B cell (primary cell): Measurements from ENCODE around the gene SKP2. TPM values are rescaled to one million over a fixed set of nuclear protein-coding genes. Genes with fewer than 3 reads are reported as not detected.

Experiments
- ATAC-seq: fragments of 200-7000 bp; cut with Tn5 transposase; one replicate; pipeline ENCODE4 v1.10.0; 2021; ENCODE audit warnings: low read depth, mild to moderate bottlenecking, moderate number of reproducible peaks, moderate library complexity
- CTCF ChIA-PET: fragments of 350-600 bp; sonication (Branson Sonifier 250); formaldehyde crosslinking; loops from one replicate; lab custom pipeline; 2021; ENCODE audit warnings: antibody characterized with exemption, inconsistent platforms; lab: Charles Lee
- POLR2A ChIA-PET: fragments of 350-600 bp; sonication (Branson Sonifier 250); formaldehyde crosslinking; loops from one replicate; lab custom pipeline; 2021; ENCODE audit warnings: antibody characterized with exemption; lab: Charles Lee
- DNase-seq: peaks from one replicate; pipeline ENCODE4 v3.0.0; 2013
- H2AFZ ChIP-seq: 2 replicates; pipeline ENCODE4 v1.6.1; 2012; ENCODE audit warnings: mild to moderate bottlenecking, low read depth, low read length; ENCODE audit not compliant: insufficient read depth, poor library complexity, severe bottlenecking
- H3K27ac ChIP-seq, 2 donors: 1 replicate in 1 of 2; 2 replicates in 1 of 2; pipeline ENCODE4 v1.5.1; 2012 to 2013; ENCODE audit warnings: low read length in 2 of 2, mild to moderate bottlenecking in 2 of 2, moderate library complexity in 1 of 2
- H3K27me3 ChIP-seq, 4 experiments: fragments of 200-600 bp in 1 of 4; sonication (generic) in 1 of 4; replicated peaks in 1 of 4; 1 replicate in 2 of 4; 2 replicates in 2 of 4; pipeline versions ENCODE4 v1.6.1 to v1.7.0; 2013 to 2016; ENCODE audit warnings: low read length in 3 of 4, mild to moderate bottlenecking in 2 of 4, mixed read lengths in 1 of 4, moderate library complexity in 1 of 4; ENCODE audit not compliant: insufficient read depth in 4 of 4, control insufficient read depth in 3 of 4; ENCODE audit errors: control extremely low read depth in 1 of 4
- H3K36me3 ChIP-seq, 2 experiments: replicated peaks in 1 of 2; 1 replicate in 1 of 2; 2 replicates in 1 of 2; pipeline versions ENCODE4 v1.6.1 to v1.7.1; 2013; ENCODE audit warnings: low read length in 1 of 2; ENCODE audit not compliant: insufficient read depth in 2 of 2, control insufficient read depth in 1 of 2; ENCODE audit errors: control extremely low read depth in 1 of 2, extremely low read depth in 1 of 2
- H3K4me1 ChIP-seq, 2 donors: fragments of 200-600 bp in 1 of 2; sonication (generic) in 1 of 2; 1 replicate in 1 of 2; 2 replicates in 1 of 2; pipeline versions ENCODE4 v1.5.1 to v1.6.1; 2013 to 2017; ENCODE audit warnings: low read length in 2 of 2; ENCODE audit not compliant: control insufficient read depth in 2 of 2, insufficient read depth in 2 of 2
- H3K4me2 ChIP-seq: replicated peaks from 2 replicates; pipeline ENCODE3; 2012; ENCODE audit warnings: mild to moderate bottlenecking, low read depth, low read length; ENCODE audit not compliant: poor library complexity, severe bottlenecking
- H3K4me3 ChIP-seq, 5 experiments: fragments of 200-600 bp in 1 of 5; sonication (generic) in 1 of 5; 1 replicate in 3 of 5; 2 replicates in 2 of 5; pipeline versions ENCODE4 v1.5.1 to v1.7.0; 2011 to 2016; ENCODE audit warnings: low read length in 4 of 5, mild to moderate bottlenecking in 4 of 5, low read depth in 2 of 5, control low read depth in 1 of 5, moderate library complexity in 1 of 5; ENCODE audit not compliant: insufficient read depth in 1 of 5; ENCODE audit errors: control extremely low read depth in 1 of 5, extremely low read depth in 1 of 5
- H3K79me2 ChIP-seq: fragments of 200-600 bp; sonication (generic); one replicate; pipeline ENCODE4 v1.6.0; 2016; ENCODE audit warnings: low read length; ENCODE audit not compliant: control insufficient read depth, insufficient read depth
- H3K9ac ChIP-seq: fragments of 200-600 bp; sonication (generic); 2 replicates; pipeline ENCODE4 v1.6.1; 2017; ENCODE audit warnings: mild to moderate bottlenecking, low read length, moderate library complexity
- H3K9me3 ChIP-seq, 3 donors: one replicate each; pipeline versions ENCODE4 v1.6.1 to v1.7.1; 2013; ENCODE audit warnings: low read length in 2 of 3; ENCODE audit not compliant: control insufficient read depth in 2 of 3, insufficient read depth in 1 of 3; ENCODE audit errors: control extremely low read depth in 1 of 3
- H4K20me1 ChIP-seq: 2 replicates; pipeline ENCODE4 v1.6.0; 2012; ENCODE audit warnings: mild to moderate bottlenecking, low read length; ENCODE audit not compliant: insufficient read depth, control insufficient read depth, poor library complexity, severe bottlenecking
- H3K27ac Mint-ChIP-seq: one replicate; pipeline ENCODE4 v1.8.0; 2021; ENCODE audit warnings: mixed read lengths
- H3K27me3 Mint-ChIP-seq: one replicate; pipeline ENCODE4 v1.8.0; 2021; ENCODE audit warnings: mixed read lengths
- H3K4me1 Mint-ChIP-seq: one replicate; pipeline ENCODE4 v1.8.0; 2021; ENCODE audit warnings: mixed read lengths
- H3K4me3 Mint-ChIP-seq: one replicate; pipeline ENCODE4 v1.8.0; 2021; ENCODE audit warnings: mixed read lengths
- H3K9me3 Mint-ChIP-seq: one replicate; pipeline ENCODE4 v1.8.0; 2022; ENCODE audit warnings: mixed read lengths; ENCODE audit not compliant: insufficient read depth
- CTCF ChIP-seq: fragments of 200-600 bp; IDR thresholded peaks from one replicate; pipeline ENCODE4 v1.8.0; 2022; ENCODE audit warnings: antibody characterized with exemption, mild to moderate bottlenecking
- EZH2 ChIP-seq: IDR thresholded peaks from 2 replicates; pipeline ENCODE4 v1.6.1; 2012; ENCODE audit warnings: borderline replicate concordance, low read depth, mild to moderate bottlenecking, moderate library complexity, low read length; ENCODE audit not compliant: insufficient read depth, poor library complexity, severe bottlenecking
- WGBS: methylation state at CpG from one replicate; pipeline ENCODE4 v1.1.5; 2013; ENCODE audit warnings: missing lambda C conversion rate; ENCODE audit not compliant: insufficient coverage; 5-methylcytosine and 5-hydroxymethylcytosine counted together
- intact Hi-C: fragments of 100-400 bp; cut with micrococcal nuclease; formaldehyde crosslinking; loops from one replicate; pipeline ENCODE4 v1.10.0; 2022
- polyA plus RNA-seq: library from polyadenylated mRNA; depleted of rRNA; stranded (reverse); fragments of >200 nt; gene quantifications from 2 replicates; pipeline ENCODE4 v1.2.3, GENCODE V29; 2012
- total RNA-seq, 2 donors: library from RNA; stranded (reverse); fragments of 120-200 nt in 1 of 2; gene quantifications; 1 replicate in 1 of 2; 2 replicates in 1 of 2; pipeline versions ENCODE4 v1.2.3 to v1.2.4, GENCODE V29; 2013 to 2022

The SKP2 gene
- total and polyA plus RNA-seq, 2 donors (not counting 1 experiment from before 2014, with no cell fraction given) = 26.7 to 27.1 TPM

- ChIA-PET POLR2A (no interaction called here), CTCF (no interaction called here)
- no peak overlapping the region for H2AFZ ChIP-seq
- no peaks in the 10 kb centered on the region for H3K79me2 ChIP-seq
- no peak overlapping the region for H3K9ac ChIP-seq
- no peak overlapping the region for H3K4me2 ChIP-seq
- no peaks in the 10 kb centered on the region for H3K4me1 ChIP-seq
- no peaks in the 10 kb centered on the region for H3K27me3 ChIP-seq
- intact Hi-C loops = no loop called here
- 20% methylated on average over 2 of the region's 3 CpGs for WGBS
- no peaks in the 10 kb centered on the region for H3K4me1 Mint-ChIP-seq
- no peaks in the 10 kb centered on the region for H3K27me3 Mint-ChIP-seq
- peaks cover 3% of the 10 kb centered on the region for H3K9me3 Mint-ChIP-seq
- H3K27ac ChIP-seq = no peak overlapping the region
- no peak for DNase-seq
- no peaks in the 10 kb centered on the region for H3K9me3 ChIP-seq
- H3K36me3 ChIP-seq = peaks cover 0 to 10% of the 10 kb centered on the region in 2 experiments
- no peak for ATAC-seq
- no peaks in the 10 kb centered on the region for H4K20me1 ChIP-seq
- no peak overlapping the region for H3K4me3 Mint-ChIP-seq
- no peak overlapping the region for H3K27ac Mint-ChIP-seq
- TF ChIP-seq CTCF = no peak
- H3K4me3 ChIP-seq = no peak overlapping the region
Observed at GRCh38 chr5:36202521-36202961, 50.6 kb downstream of the SKP2 start.

GRCh38 chr5:36205329-36205728 lies 53.4 kb downstream of the SKP2 start:
- H3K27me3 ChIP-seq = no peaks in the 10 kb centered on the region
- no peak overlapping the region for H3K4me3 ChIP-seq
- Mint-ChIP-seq H3K27me3 (no peaks in the 10 kb centered on the region), H3K4me3 (no peak overlapping the region), H3K27ac (no peak overlapping the region), H3K4me1 (no peaks in the 10 kb centered on the region), H3K9me3 (peaks cover 3% of the 10 kb centered on the region)
- intact Hi-C loops = no loop called here
- H3K4me2 ChIP-seq = no peak overlapping the region
- H2AFZ ChIP-seq = no peak overlapping the region
- no peak overlapping the region for H3K9ac ChIP-seq
- DNase-seq (no peak), ATAC-seq (no peak)
- no peaks in the 10 kb centered on the region for H3K79me2 ChIP-seq
- no peaks in the 10 kb centered on the region for H3K9me3 ChIP-seq
- no peaks in the 10 kb centered on the region for H3K4me1 ChIP-seq
- 100% methylated on average over 1 of the region's 2 CpGs for WGBS
- TF ChIP-seq CTCF (no peak), EZH2 (no peak)
- CTCF ChIA-PET = interaction anchor here (1.3 kb wide), 1 partner anchor 8 kb away, joined by 3 read pairs; no protein-coding TSS in a partner anchor
- H3K36me3 ChIP-seq = peaks cover 0 to 3% of the 10 kb centered on the region in 2 experiments
- POLR2A ChIA-PET = no interaction called here
- H3K27ac ChIP-seq = no peak overlapping the region
- no peaks in the 10 kb centered on the region for H4K20me1 ChIP-seq
